GM18873 (cell line): Measurements from ENCODE around the gene RABEP2.
"Not testable (repeated sequence)": the region's sequence is repeated elsewhere in the genome, so short reads cannot be mapped to it uniquely, and the experiment has no call there.

Experiments
- ATAC-seq: cut with Tn5 transposase; IDR thresholded peaks from one replicate; pipeline ENCODE4 v1.9.1; 2021; ENCODE audit warnings: mild to moderate bottlenecking, moderate library complexity, moderate number of reproducible peaks; ENCODE audit not compliant: unreplicated experiment, low FRiP score

The RABEP2 gene, protein sequence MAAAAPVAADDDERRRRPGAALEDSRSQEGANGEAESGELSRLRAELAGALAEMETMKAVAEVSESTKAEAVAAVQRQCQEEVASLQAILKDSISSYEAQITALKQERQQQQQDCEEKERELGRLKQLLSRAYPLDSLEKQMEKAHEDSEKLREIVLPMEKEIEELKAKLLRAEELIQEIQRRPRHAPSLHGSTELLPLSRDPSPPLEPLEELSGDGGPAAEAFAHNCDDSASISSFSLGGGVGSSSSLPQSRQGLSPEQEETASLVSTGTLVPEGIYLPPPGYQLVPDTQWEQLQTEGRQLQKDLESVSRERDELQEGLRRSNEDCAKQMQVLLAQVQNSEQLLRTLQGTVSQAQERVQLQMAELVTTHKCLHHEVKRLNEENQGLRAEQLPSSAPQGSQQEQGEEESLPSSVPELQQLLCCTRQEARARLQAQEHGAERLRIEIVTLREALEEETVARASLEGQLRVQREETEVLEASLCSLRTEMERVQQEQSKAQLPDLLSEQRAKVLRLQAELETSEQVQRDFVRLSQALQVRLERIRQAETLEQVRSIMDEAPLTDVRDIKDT

DNA sequence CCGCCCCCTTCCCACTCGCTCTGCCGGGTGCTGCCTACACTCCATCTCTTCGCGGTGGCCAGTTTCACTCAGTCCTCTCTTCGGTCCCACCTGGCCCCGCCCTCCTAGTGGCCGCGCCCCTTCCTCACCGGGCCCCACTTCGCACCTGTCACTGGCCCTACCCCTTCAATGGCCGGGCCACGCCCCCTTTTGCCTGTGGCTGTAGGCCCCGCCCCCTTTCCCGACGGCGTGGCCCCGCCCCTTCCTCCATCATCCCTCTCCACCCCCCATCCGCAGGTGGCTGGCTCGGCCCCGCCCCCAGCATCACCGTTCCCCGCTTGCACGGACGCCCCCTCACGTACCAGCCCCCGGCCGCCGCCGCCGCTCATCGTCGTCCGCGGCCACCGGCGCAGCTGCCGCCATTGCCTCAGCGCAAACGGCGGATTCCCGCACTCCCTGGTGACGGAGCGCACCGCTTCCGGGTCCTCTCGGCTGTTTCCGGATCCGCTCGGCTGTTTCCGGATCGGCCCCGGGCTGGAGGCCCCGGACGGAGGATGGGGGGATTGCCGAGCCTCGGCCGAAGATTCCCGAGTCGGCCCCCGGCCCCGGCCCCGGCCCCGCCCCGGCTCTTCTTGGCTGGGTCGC is at the start of gene RABEP2:
TSS of gene RABEP2 (minus strand) at position 477 of the 624 bp plus-strand sequence. CDS start at position 402, 75 bp downstream.
- peak; percentile 48 for ATAC-seq

DNA sequence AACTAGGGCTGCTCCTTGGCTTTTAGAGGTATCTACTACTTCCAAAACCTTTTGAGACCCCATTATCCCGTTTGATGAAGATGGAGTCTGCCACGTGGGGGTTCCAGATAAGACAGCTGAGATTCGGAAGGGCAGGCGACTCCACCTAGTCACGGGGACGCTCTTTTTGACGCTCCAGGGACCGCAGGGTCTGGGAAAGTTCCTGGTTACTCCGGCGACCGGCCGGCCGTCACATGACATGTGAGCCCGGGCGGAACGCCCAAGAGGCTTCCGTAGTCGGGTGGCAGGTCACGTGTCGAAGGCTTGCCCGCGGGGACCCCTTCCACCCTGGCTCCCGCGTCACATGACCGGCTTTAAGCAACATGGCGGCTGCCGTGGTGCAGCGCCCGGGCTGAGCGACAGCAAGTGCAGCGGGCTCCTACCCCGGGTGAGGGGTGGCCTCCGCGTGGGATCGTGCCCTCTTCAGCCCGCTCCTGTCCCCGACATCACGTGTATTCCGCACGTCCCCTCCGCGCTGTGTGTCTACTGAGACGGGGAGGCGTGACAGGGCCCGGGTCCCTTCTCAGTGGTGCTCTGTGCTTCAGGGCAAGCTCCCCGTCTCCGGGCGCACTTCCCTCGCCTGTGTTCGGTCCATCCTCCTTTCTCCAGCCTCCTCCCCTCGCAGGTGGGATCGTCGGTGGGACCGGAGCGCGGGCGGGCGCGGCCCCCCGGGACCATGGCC is 49.6 kb upstream of the RABEP2 start, which contains the start of gene SPNS1:
TSS of gene SPNS1 (plus strand) at position 342 of the 721 bp plus-strand sequence. CDS start at position 716, 374 bp downstream.
- ATAC-seq = peak; percentile 67

DNA sequence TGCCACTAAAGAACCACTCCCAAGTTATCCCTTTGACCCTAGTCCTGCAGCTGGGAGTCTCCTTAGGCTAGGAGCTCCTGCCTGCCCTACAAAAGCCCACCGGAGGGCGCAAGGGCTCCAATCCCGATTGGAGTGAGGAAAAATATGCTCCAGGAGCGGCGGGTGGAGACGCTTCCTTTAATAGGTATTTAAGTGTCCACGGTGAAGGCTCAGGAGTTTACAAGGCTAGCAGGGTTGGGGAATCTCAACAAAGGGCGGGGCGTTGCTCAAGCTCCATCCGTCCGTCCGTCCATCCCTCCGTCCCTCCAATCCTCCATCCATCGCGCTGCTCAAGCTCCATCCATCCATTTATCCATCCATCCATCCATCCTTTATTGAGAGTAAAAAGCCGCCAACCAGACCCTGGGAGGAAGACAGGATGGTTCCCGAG is 49.0 kb upstream of the RABEP2 start:
- no peak for ATAC-seq

DNA sequence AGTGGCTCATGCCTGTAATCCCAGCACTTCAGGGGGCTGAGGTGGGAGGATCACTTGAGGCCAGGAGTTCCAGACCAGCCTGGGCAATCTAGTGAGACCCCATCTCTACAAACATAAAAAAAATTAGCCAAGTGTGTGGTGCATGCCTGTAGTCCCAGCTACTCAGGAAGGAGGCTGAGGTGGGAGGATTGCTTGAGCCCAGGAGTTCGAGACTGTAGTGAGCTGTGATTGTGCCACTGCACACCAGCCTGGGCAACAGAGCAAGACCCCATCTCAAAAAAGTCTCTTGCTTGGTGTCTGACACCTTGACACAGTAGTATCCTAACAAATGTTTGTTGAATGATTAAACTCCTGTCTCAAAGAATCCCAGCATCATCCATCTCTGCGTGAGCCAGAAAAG is 44.7 kb upstream of the RABEP2 start:
- not testable (repeated sequence) for ATAC-seq

DNA sequence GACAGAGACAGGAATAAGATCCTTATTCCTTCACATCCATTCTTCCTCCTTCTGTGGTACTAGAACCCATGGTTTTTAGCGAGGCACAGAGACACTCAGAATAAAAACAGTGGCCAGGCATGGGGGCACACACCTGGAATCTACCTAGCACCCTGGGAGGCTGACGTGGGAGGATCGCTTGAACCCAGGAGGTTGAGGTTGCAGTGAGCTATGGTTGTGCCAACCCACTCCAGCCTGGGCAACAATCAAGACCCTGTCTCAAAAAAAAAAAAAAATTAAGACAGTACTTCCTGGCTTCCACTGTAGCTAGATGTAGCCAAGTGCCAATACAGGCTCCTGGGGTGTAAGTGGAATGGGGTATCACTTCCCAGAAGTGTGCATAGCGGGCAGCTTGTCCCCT is 42.1 kb upstream of the RABEP2 start:
- ATAC-seq = no peak

DNA sequence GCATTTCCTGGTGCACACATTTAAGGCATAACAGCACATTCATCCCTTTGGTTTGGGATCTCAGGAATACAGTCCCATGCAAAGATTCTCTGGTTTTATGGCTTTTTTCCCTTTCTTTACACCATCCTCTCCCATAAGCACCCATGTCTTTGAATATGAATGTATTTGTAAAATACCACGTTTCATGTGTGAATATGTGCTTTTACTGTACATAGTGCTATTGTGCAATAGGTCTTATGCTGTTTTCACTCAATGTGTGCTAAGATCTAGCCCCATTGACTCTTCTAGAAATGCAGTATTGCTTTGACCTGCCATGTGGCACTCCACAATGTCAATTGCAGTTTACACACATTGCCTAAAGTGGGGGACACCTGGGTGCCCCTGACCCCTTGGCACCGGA is 39.5 kb upstream of the RABEP2 start:
- no peak for ATAC-seq

DNA sequence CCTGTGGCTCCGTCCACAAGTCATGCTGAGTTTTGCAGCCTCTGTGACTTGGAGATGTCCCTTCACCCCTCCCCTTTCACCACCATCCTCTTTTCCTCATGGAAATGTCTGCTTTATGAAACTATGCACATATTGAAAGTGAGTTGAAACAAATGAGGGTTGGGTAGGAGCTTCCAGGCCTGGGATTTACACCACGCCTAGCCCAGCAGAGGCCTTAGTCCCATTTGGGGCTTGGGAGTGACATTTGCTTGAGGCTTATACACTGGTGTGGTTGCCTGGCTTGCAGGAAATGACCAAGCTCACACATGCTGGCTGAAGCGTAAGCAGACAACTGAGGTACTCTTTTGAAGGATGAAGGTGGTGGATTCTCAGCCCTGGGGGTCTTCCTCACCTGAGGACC is 39.0 kb upstream of the RABEP2 start:
- ATAC-seq = no peak

DNA sequence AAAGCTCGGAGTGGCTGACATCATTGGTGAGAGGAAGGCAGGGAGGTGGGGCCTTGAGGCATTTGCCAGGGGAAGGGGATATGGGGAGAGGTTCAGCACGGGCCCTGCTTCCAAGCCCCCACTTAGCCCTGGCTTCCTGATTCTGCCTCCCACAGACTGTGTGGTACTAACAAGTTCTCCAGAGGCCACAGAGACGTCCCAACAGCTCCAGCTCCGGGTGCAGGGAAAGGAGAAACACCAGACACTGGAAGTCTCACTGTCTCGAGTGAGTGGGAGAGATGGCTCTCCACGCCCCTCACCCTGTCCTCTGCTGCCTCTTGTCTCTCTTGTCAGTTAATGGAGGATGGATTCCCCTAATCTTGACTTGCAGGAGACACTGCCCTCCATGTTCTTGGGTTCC is 33.8 kb upstream of the RABEP2 start:
- ATAC-seq = no peak

DNA sequence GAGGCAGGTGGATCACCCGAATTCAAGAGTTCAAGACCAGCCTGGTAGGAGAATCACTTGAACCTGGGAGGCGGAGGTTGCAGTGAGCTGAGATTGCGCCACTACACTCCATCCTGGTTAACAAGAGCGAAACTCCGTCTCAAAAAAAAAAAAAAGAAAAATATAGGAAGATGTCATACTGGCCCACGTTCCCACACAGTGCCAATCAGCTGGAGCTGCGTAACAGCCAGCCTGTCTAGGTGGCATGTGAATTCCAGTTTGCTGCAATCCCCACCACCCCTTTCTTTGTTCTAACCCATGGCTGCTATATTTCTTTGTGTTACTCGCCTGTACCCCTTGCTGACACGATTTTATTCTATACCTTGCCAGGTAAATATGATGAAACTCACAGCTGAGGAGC is 33.2 kb upstream of the RABEP2 start:
- no peak for ATAC-seq

DNA sequence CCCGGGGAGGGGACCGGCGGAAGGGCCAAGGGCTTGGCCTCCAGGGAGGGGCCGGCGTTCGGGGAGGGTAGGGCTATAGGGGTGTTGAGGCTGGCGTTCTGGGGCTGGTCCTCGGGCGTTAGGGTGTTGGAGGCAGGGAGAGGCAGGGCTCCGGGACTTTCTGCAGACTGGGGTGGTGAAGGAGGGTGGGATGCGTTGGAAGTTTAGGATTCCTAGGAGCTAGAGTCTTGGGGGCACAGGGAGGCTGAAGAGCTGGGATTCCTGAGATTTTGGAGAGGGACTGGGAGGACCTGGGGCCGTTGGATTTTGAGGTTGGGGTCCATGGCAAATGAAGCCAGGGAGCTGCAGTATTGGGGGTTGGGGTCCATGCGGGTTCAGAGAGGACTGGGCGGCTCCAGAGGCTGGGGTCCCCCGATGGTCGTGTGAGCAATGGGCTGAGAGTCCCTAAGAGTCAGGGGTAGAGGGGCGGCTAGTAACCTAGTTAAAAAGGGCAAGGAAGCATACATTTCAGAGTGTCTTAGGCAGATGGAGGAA is 26.4 kb upstream of the RABEP2 start:
- no peak for ATAC-seq

DNA sequence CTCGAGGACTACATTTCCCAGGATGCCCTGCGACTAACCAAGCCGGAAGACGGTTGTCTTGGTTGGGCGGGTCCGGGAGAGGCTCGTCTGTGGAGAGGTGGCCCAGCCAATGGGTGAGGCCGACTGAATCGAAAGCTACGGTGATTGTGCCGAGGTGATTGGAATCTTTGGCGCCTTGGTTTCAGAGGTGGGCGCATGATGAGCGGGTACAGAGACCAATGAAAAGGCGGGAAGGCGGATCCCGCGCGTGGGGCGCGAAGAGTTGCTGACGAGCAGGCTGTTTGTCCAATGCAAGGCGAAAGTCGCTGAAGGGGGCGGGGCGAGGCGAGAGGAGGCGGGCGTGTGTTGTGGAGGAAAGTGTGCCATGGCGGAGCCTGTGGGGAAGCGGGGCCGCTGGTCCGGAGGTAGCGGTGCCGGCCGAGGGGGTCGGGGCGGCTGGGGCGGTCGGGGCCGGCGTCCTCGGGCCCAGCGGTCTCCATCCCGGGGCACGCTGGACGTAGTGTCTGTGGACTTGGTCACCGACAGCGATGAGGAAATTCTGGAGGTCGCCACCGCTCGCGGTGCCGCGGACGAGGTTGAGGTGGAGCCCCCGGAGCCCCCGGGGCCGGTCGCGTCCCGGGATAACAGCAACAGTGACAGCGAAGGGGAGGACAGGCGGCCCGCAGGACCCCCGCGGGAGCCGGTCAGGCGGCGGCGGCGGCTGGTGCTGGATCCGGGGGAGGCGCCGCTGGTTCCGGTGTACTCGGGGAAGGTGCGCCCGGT is 25.8 kb upstream of the RABEP2 start, which contains the start of gene NFATC2IP:
TSS of gene NFATC2IP (plus strand) at position 290 of the 762 bp plus-strand sequence. CDS start at position 365, 75 bp downstream.
- peak; percentile 92 for ATAC-seq

DNA sequence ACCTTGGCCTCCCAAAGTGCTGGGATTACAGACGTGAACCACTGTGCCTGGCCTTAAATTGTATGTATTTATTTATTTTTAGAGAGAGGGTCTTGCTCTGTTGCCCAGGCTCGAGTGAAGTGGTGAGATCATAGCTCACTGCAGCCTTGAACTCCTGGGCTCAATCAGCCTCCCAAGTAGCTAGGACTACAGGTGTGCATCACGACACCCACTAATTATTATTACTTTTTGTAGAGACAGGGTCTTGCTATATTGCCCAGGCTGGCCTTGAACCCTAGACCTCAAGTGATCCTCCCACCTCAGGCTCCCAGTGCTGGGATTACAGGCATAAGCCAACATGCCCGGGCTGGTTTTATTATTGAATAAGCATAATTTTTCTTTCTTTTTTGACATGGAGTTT is 21.6 kb upstream of the RABEP2 start:
- ATAC-seq = no peak

DNA sequence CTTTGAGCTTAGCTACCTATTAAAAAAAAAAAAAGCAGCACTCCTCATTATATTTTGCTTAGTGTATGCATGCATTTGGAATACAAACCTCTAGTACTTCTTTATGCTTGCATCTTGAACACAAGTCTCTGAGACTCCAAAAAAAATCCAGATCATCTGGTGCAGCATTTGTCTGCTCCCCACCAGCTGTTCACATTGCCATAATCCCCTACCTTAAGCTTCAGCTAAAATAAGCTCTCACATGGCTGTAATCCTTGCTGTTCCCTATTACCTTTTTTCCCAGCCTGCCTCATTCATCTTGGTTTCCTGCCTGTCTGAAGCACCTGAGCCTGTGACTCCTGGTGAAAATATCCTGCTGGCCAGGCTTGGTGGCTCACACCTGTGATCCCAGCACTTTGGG is 18.2 kb upstream of the RABEP2 start:
- no peak for ATAC-seq

DNA sequence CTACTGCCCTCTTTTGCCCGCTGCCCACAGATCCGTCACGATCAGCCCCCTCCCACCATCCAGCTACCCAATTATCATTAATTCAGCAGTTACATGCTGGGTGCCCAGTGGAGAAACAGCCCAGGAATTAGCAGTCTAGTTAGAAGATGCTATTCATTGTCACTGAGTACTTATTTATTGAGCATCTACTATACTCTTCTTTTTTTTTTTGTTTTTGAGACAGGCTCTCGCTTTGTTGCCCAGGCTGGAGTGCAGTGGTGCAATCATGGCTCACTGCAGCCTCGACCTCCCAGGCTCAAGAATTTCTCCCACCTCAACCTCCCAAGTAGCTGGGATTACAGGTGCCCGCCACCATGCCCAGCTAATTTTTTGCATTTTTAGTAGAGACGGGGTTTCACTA is 14.8 kb upstream of the RABEP2 start:
- ATAC-seq = not testable (repeated sequence)

DNA sequence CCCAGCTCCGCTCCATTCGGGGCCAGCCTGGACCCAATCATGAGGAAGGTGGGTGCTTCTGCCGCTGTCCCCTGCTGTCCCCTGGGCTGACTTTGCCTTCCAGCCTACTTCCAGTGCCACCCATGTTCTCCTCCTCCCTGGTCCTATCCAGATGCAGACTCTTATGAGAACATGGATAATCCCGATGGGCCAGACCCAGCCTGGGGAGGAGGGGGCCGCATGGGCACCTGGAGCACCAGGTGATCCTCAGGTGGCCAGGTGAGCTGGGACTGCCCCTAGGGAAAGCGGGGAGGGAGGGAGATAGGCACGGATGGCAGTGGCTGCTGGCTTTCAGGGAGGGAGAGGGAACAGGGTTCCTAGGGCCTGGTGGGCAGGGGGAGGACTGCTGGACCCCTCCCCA is 13.7 kb upstream of the RABEP2 start:
- ATAC-seq = no peak

DNA sequence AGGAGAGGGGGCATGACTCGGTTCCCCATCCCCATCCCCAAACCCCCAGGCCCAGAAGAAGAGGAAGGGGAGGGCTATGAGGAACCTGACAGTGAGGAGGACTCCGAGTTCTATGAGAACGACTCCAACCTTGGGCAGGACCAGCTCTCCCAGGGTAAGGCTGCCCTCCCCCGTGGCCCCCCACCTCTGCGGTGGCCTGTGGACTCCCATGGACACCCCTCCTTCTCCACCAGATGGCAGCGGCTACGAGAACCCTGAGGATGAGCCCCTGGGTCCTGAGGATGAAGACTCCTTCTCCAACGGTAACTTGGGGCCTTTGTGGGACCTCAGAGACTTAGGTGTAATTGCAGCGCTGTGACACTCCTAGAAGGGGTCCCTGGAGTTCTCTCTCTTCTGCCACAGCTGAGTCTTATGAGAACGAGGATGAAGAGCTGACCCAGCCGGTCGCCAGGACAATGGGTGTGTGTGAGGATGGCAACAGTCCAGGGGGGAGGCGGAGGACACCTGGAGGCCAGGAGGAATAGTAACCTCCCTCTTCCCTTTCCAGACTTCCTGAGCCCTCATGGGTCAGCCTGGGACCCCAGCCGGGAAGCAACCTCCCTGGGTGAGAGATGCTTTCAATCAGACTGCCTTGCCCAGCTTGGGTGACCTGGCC is 12.3 kb upstream of the RABEP2 start:
- no peak for ATAC-seq

DNA sequence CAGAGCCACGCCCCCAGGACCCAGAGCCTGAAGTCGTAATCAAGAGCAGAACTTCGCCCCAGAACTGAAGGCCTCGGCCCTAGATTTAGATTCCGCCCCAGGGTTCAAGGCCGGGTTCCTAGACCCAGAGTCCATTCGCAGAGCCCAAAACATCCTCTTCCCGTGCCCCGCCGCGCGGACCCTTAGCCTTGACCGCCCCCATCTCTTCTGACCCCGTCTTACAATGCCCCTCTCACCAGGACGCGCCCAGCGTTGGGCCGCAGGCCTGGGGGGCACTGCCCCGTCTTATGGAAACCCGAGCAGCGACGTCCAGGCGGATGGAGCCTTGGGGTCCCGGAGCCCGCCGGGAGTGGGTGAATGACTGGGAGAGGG is 11.7 kb upstream of the RABEP2 start:
- ATAC-seq = no peak

DNA sequence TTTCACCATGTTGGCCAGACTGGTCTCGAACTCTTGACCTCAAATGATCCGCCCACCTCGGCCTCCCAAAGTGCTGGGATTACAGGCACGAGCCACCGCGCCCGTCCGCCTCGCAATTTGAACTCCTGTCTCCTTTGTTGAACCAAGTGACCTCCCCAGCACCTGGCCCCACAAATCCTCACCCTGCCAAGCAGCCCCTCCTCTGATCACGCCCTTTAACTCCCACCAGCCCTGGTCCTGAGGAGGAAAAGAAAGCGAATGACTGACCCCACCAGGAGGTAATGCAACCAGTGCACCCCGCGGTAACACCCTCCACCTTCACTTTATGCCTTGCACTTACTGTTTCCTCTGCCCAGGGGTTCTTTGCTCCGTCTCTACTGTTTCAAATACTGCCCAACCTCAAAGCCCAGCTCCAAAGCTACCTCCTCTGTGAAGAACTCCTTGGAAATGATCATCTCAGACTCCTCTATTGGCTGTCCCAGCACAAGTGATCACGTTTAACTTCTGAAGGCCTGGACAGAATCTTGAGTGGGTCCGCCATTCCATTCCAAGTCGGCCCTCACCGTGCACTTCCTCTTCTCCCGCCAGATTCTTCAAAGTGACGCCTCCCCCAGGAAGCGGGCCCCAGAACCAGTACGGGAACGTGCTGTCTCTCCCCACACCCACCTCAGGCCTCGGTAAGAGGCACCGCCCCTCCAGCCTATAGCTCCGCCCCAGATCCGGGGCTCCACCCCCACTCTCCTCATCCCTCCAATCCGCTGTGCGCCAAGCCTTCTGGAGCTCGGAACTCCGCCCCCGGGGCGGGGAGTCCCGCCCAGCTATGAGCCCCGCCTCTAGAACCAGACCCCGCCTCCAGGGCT is 11.1 kb upstream of the RABEP2 start:
- peak; percentile 59 for ATAC-seq
